ENCODE data around the gene WNT1.

The WNT1 gene

GRCh38 chr12:48981757-48982157 is 3.6 kb downstream of the WNT1 start:
- no peak for DNase-seq

GRCh38 chr12:48982397-48983080 is 4.4 kb downstream of the WNT1 start:
- no peak for DNase-seq

GRCh38 chr12:48985475-48985897 is 7.4 kb downstream of the WNT1 start:
- no peak for DNase-seq

GRCh38 chr12:48985901-48986300 is 7.8 kb downstream of the WNT1 start:
- no peak for DNase-seq

GRCh38 chr12:48986720-48987291 is 8.7 kb downstream of the WNT1 start:
- DNase-seq = no peak

- peak; percentile 42 to 68 for DNase-seq
Observed at GRCh38 chr12:48988030-48988649, 10.0 kb downstream of the WNT1 start.

- no peak for DNase-seq
Observed at GRCh38 chr12:48990552-48990951, 12.4 kb downstream of the WNT1 start.

- DNase-seq = no peak
Observed at GRCh38 chr12:48991247-48992050, 13.3 kb downstream of the WNT1 start.

- DNase-seq = no peak
Observed at GRCh38 chr12:48993787-48994186, 15.7 kb downstream of the WNT1 start.

GRCh38 chr12:48994224-48995085 is 16.3 kb downstream of the WNT1 start:
- DNase-seq = no peak

- no peak for DNase-seq
Observed at GRCh38 chr12:48995086-48995879, 17.2 kb downstream of the WNT1 start.

GRCh38 chr12:48996794-48997718 is 18.9 kb downstream of the WNT1 start:
- peak; percentile 65 to 66 for DNase-seq

GRCh38 chr12:48997719-48998496 is 19.8 kb downstream of the WNT1 start:
- no peak for DNase-seq

GRCh38 chr12:48998497-48999353 is 20.6 kb downstream of the WNT1 start:
- DNase-seq = no peak

- peak; percentile 42 to 47 for DNase-seq
Observed at GRCh38 chr12:48999371-49000131, 21.4 kb downstream of the WNT1 start, which contains the start of gene DDN. Gene DDN, minus strand, starts transcription at chr12:48999375. Its CDS starts 88 bp downstream, at chr12:48999287.

GRCh38 chr12:49000346-49000745 is 22.2 kb downstream of the WNT1 start:
- DNase-seq = no peak

- no peak for DNase-seq
Observed at GRCh38 chr12:49008943-49009342, 30.8 kb downstream of the WNT1 start.

Data from stimulated activated CD4-positive, alpha-beta T cell treated with anti-CD3 and anti-CD28 coated beads, Interleukin-4, amount 100 ng/mL, for 4 hours (primary cell).